Measurements from ENCODE around the gene CHST9.

The CHST9 gene

DNA sequence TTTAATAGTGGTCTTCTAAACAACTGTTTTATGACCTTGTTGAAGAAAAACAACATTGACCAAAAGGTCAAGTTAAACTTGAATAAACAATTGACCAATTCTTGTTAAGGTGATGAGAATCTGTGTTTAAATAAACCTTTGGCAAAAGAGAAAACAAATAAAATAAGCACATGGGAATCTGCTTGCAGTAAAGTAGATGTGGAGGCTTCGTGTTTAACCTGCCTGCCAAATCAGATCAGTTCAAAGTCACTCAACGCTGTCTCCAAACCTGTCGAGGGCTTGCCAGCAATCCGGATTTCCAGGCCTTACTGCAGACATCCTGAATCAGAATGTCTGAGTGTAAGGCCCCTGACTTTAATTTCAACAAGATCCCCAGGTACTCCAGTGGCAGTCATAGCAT is 264.5 kb downstream of the CHST9 start:
- in situ Hi-C loops (cut with MboI; ENCODE audit: low pct_unique_long_range_greater_than_20kb, low sequenced_read_pairs, unreplicated experiment) = no loop called here
- DNase-seq (ENCODE audit: low spot score) = no peak
- TF ChIP-seq, protein P1, sequence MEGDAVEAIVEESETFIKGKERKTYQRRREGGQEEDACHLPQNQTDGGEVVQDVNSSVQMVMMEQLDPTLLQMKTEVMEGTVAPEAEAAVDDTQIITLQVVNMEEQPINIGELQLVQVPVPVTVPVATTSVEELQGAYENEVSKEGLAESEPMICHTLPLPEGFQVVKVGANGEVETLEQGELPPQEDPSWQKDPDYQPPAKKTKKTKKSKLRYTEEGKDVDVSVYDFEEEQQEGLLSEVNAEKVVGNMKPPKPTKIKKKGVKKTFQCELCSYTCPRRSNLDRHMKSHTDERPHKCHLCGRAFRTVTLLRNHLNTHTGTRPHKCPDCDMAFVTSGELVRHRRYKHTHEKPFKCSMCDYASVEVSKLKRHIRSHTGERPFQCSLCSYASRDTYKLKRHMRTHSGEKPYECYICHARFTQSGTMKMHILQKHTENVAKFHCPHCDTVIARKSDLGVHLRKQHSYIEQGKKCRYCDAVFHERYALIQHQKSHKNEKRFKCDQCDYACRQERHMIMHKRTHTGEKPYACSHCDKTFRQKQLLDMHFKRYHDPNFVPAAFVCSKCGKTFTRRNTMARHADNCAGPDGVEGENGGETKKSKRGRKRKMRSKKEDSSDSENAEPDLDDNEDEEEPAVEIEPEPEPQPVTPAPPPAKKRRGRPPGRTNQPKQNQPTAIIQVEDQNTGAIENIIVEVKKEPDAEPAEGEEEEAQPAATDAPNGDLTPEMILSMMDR (IDR thresholded peaks at IDR 0.05; ENCODE audit: extremely low read depth, insufficient read depth, missing control alignments) = no peak

DNA sequence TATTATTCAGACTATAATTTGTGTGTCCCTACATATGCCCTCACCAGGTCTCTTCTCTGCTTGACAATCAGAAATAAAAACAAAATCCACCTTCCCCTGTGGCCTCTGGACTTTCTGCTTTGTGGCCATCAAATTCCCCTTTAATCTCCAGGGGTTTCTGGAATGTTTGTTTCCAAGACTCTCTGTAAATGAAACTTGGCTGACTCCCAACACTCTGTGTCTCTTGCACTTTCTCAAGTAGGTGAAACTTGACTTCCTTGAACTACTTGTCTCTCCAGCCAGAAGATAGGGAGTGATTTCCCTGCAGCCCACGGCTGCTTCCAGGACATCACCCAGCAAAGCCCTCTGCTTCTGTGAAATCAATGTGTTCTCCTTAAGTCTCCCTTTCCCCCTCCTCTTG is 265.5 kb downstream of the CHST9 start:
- TF ChIP-seq, protein P1 (IDR thresholded peaks at IDR 0.05; ENCODE audit: extremely low read depth, insufficient read depth, missing control alignments) = no peak
- no peak for DNase-seq (ENCODE audit: low spot score)
- in situ Hi-C loops (cut with MboI; ENCODE audit: low pct_unique_long_range_greater_than_20kb, low sequenced_read_pairs, unreplicated experiment) = no loop called here

DNA sequence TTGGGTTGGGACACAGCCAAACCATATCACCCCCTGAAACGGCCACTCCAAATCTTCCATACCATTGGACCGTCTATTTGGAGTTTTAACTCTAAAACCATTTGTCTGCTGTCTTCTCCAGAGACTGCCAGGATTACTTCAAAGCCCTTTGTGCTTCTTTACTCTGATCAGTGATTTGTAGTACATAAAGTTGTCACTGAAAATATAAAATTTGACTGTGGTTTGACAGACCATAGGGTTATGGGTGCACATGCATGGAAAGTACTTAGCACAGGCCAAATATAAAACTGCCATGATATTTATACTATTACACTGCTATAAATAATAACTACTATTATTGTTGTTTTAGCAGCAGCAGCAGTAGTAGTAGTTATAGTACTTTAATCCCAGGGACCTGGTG is 265.9 kb downstream of the CHST9 start:
- in situ Hi-C loops (cut with MboI; ENCODE audit: low pct_unique_long_range_greater_than_20kb, low sequenced_read_pairs, unreplicated experiment) = no loop called here
- DNase-seq (ENCODE audit: low spot score) = no peak
- TF ChIP-seq, protein P1 (IDR thresholded peaks at IDR 0.05; ENCODE audit: extremely low read depth, insufficient read depth, missing control alignments) = no peak

DNA sequence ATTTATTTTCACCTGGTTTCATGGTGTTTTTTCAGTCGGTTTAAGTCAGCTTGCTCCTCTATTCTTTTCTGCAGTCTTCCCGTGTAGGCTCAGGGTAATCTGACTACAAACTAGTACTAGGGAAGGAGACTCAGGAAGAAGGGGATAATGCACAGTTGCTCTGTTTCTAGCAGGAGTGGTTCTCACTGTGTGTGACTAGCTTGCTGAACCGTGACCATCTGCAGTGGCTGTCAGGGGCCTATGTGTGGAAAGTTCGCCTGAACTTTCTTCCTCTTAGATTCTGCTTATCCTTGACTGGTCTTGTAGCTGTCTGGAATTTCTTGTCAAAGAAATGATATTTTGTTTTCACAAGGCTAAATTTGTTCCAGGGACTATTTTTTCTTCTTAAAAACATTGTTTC is 273.3 kb downstream of the CHST9 start:
- TF ChIP-seq, protein P1 (IDR thresholded peaks at IDR 0.05; ENCODE audit: extremely low read depth, insufficient read depth, missing control alignments) = no peak
- in situ Hi-C loops (cut with MboI; ENCODE audit: low pct_unique_long_range_greater_than_20kb, low sequenced_read_pairs, unreplicated experiment) = no loop called here
- no peak for DNase-seq (ENCODE audit: low spot score)

DNA sequence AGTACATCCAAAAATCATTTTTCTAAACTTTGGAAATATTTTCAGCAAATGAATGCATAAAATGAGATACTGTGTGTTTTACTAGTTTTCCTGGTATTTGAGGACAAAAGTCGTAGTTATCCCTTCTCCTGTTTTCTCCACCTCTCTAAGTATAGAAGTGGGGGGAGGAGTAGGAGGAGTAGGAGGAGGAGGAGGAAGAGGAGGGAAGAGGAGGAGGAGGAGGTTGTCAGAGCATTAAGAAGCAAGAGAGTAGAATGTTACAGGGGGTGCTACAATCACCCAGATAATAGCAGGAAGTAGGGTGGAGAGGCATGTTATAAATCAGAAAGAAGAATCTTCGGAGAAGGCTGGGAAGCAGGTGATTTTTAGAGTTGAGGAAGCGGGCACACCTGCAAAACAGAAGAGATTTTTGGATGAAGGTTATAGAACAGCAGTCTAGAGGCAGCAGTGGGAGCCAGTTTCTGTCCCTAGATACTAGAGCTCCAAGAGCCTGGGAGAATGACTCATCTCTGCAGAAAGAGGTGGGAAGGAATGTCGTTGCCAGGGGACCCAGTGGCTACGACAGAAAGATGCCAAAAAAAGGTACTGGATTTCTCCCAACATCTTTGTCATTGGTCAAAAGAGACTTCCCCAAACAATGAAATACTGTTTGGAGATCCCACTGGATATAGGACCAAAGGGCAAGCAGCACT is 275.4 kb downstream of the CHST9 start:
- TF ChIP-seq, protein P1 (IDR thresholded peaks at IDR 0.05; ENCODE audit: extremely low read depth, insufficient read depth, missing control alignments) = no peak

DNA sequence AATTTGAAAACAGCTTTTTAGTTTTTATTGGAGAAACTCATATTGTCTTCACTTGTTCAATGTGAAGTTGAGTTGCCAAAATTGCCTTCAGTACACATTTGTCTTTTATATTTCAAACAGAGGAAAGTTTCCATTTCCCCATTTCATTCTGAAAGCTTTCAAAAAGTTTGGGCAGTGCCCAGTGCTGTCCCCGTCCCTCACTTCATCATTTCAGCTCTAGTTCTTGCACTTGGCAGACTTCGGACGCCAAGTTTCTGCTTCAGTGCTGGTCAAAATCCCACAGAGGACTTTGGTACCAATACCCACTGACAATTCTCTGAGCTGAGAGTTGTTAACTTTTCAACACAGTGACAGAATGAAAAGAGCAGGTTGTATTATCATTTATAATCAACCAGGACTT is 276.2 kb downstream of the CHST9 start:
- DNase-seq (ENCODE audit: low spot score) = no peak
- in situ Hi-C loops (cut with MboI; ENCODE audit: low pct_unique_long_range_greater_than_20kb, low sequenced_read_pairs, unreplicated experiment) = no loop called here
- TF ChIP-seq, protein P1 (IDR thresholded peaks at IDR 0.05; ENCODE audit: extremely low read depth, insufficient read depth, missing control alignments) = no peak

More for the DNA sequence above, 275.4 kb downstream of the CHST9 start:
- in situ Hi-C loops (cut with MboI; ENCODE audit: low pct_unique_long_range_greater_than_20kb, low sequenced_read_pairs, unreplicated experiment) = no loop called here
- no peak for DNase-seq (ENCODE audit: low spot score)

Measured in GM13977 (cell line).